ENCODE data around the gene SRGN. TPM values are rescaled to one million over a fixed set of nuclear protein-coding genes. Genes with fewer than 3 reads are reported as not detected.
A peak's percentile ranks its signal among the peaks of the same experiment; 100 is the strongest.

Gene SRGN
- total and polyA plus RNA-seq, 2 of the 8 experiments (the other 6 are each of a cell fraction or from before 2014, with no cell fraction given), result 0.06 TPM; not detected in 1

- no peak for TF ChIP-seq SP1 (IDR thresholded peaks at IDR 0.05; ENCODE audit: low read depth, low read length)
- TF ChIP-seq SAP30 (IDR thresholded peaks at IDR 0.05; ENCODE audit: insufficient read depth, insufficient replicate concordance, low read length), result peak; percentile 70
- TF ChIP-seq TAF1 (IDR thresholded peaks at IDR 0.05; ENCODE audit: low read depth, low read length), result peak; percentile 54; the same call in 1 of the 2 replicates
- TF ChIP-seq RNF2 (IDR thresholded peaks at IDR 0.05; ENCODE audit: borderline replicate concordance, low read depth, low read length, missing control alignments, poor library complexity, severe bottlenecking), result no peak
- no peak for TF ChIP-seq EP300 (IDR thresholded peaks at IDR 0.05; ENCODE audit: borderline replicate concordance in 1 of 2, low read depth in 2 of 2, low read length in 2 of 2)
- no peak for TF ChIP-seq E2F6 (IDR thresholded peaks at IDR 0.05)
- no peak for TF ChIP-seq ATF3 (IDR thresholded peaks at IDR 0.05; ENCODE audit: insufficient read depth, low read depth, low read length)
- no peak for TF ChIP-seq BCL11A (IDR thresholded peaks at IDR 0.05; ENCODE audit: low read depth in 2 of 2, low read length in 2 of 2)
- TF ChIP-seq SUZ12 (IDR thresholded peaks at IDR 0.05; ENCODE audit: low read length), result no peak
- peak; percentile 4 for TF ChIP-seq KDM4A (IDR thresholded peaks at IDR 0.05; ENCODE audit: low read depth, low read length, severe bottlenecking)
- no peak for TF ChIP-seq EGR1 (IDR thresholded peaks at IDR 0.05; ENCODE audit: borderline replicate concordance, low read depth, low read length)
Measured at GRCh38 chr10:69124563-69125268, 36.8 kb downstream of the SRGN start (continued).
